CD4-positive, alpha-beta T cell treated with Interferon gamma for 1 hour (primary cell): ENCODE data around the gene R3HDM1.

Experiments used
- DNase-seq: peaks from one replicate; pipeline ENCODE4 v3.0.0-alpha.2; 2020

The R3HDM1 gene

GRCh38 chr2:135728064-135728743, 196.9 kb downstream of the R3HDM1 start:
- no peak for DNase-seq

- DNase-seq: no peak
Observed at GRCh38 chr2:135732561-135732960, 201.3 kb downstream of the R3HDM1 start.

- no peak for DNase-seq
Observed at GRCh38 chr2:135733045-135733444, 201.8 kb downstream of the R3HDM1 start.

- DNase-seq: no peak
Observed at GRCh38 chr2:135736546-135736945, 205.3 kb downstream of the R3HDM1 start.

- no peak for DNase-seq
Observed at GRCh38 chr2:135740206-135740605, 208.9 kb downstream of the R3HDM1 start.

GRCh38 chr2:135741043-135741394, 209.7 kb downstream of the R3HDM1 start:
- no peak for DNase-seq

- DNase-seq: peak; percentile 98
Observed at GRCh38 chr2:135741395-135742324, 210.4 kb downstream of the R3HDM1 start, which contains the start of gene UBXN4. UBXN4 (plus strand) TSS chr2:135741855; CDS start chr2:135741930, 75 bp downstream.

GRCh38 chr2:135742325-135742757, 211.1 kb downstream of the R3HDM1 start:
- DNase-seq: peak; percentile 32

- no peak for DNase-seq
Observed at GRCh38 chr2:135743860-135744259, 212.6 kb downstream of the R3HDM1 start.

GRCh38 chr2:135744760-135745314, 213.6 kb downstream of the R3HDM1 start:
- DNase-seq: peak; percentile 4

GRCh38 chr2:135745545-135745944, 214.3 kb downstream of the R3HDM1 start:
- DNase-seq: no peak

- no peak for DNase-seq
Observed at GRCh38 chr2:135755573-135755972, 224.3 kb downstream of the R3HDM1 start.

GRCh38 chr2:135756692-135757091, 225.4 kb downstream of the R3HDM1 start:
- no peak for DNase-seq

GRCh38 chr2:135762022-135762421, 230.7 kb downstream of the R3HDM1 start:
- DNase-seq: no peak

- no peak for DNase-seq
Observed at GRCh38 chr2:135762530-135762929, 231.2 kb downstream of the R3HDM1 start.

- no peak for DNase-seq
Observed at GRCh38 chr2:135768863-135769262, 237.6 kb downstream of the R3HDM1 start.

- no peak for DNase-seq
Observed at GRCh38 chr2:135773319-135773718, 242.0 kb downstream of the R3HDM1 start.

- no peak for DNase-seq
Observed at GRCh38 chr2:135773917-135774316, 242.6 kb downstream of the R3HDM1 start.
